Erythroblast (primary cell): ENCODE results near the gene XAF1.

Experiments used
- GATA1 ChIP-seq: IDR thresholded peaks from 2 replicates; pipeline ENCODE4 v1.6.1; 2011; ENCODE audit warnings: low read depth, mild to moderate bottlenecking, control low read depth, low read length, moderate library complexity
- POLR2A ChIP-seq: IDR thresholded peaks from 2 replicates; pipeline ENCODE4 v1.6.1; 2011; ENCODE audit warnings: mild to moderate bottlenecking, low read length

DNA sequence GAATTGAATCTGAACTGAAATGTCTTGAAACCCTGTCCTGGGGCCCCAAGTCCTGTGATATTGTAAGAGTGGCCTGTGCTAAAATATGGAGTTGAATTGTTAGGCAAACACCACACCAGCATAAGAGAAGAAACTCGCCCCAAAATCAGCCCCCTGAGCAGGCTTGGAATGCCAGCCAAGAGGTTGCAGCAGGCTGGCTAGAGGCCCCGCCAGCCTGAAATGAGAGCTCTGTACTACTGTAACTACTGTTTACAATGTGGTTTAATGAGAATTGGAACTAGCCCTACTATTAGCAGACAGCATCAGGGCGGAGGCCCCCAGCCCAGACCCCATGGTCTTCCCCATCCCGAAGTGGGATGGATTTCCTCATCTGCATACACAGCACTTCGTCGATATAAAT is 43.9 kb downstream of the XAF1 start:
- no peak for TF ChIP-seq POLR2A
- no peak for TF ChIP-seq GATA1
